Keratinocyte (primary cell): ENCODE measurements around the gene UGT1A10. TPM values are rescaled to one million over a fixed set of nuclear protein-coding genes. Genes with fewer than 3 reads are reported as not detected.
"Not testable (repeated sequence)": the region's sequence is repeated elsewhere in the genome, so short reads cannot be mapped to it uniquely, and the experiment has no call there.

Experiments used
- DNase-seq: peaks from one replicate; pipeline ENCODE4 v3.0.0-alpha.2; 2011; ENCODE audit warnings: low read depth, missing footprints, low spot score
- FAIRE-seq: peaks from 2 replicates; lab custom pipeline; 2011; peaks lifted over from hg19 to GRCh38; lab: Jason Lieb, UNC
- H2AFZ ChIP-seq: 2 replicates; pipeline ENCODE4 v1.6.0; 2012; ENCODE audit warnings: low read length, control low read depth, inconsistent platforms; ENCODE audit not compliant: control insufficient read depth
- H3K27ac ChIP-seq: 2 replicates; pipeline ENCODE4 v1.5.1; 2011; ENCODE audit warnings: low read length; ENCODE audit not compliant: control insufficient read depth, insufficient read depth
- H3K27me3 ChIP-seq: 3 replicates; pipeline ENCODE4 v1.6.0; 2011; ENCODE audit warnings: low read length; ENCODE audit not compliant: control insufficient read depth, insufficient read depth; ENCODE audit errors: extremely low read depth
- H3K36me3 ChIP-seq, 2 experiments: 2 replicates in 1 of 2; 3 replicates in 1 of 2; pipeline ENCODE4 v1.5.1; 2011; ENCODE audit warnings: low read length in 2 of 2, mild to moderate bottlenecking in 1 of 2; ENCODE audit not compliant: control insufficient read depth in 2 of 2, insufficient read depth in 2 of 2; ENCODE audit errors: extremely low read depth in 1 of 2
- H3K4me1 ChIP-seq: 3 replicates; pipeline ENCODE4 v1.5.1; 2011; ENCODE audit warnings: low read length; ENCODE audit not compliant: control insufficient read depth, insufficient read depth; ENCODE audit errors: extremely low read depth
- H3K4me2 ChIP-seq: 3 replicates; pipeline ENCODE4 v1.6.0; 2011; ENCODE audit warnings: low read depth, low read length; ENCODE audit not compliant: control insufficient read depth, insufficient read depth; ENCODE audit errors: extremely low read depth
- H3K4me3 ChIP-seq, 3 experiments: fragments of 200-600 bp in 1 of 3; sonication (generic) in 1 of 3; 2 replicates in 2 of 3; 3 replicates in 1 of 3; pipeline ENCODE4 v1.5.1; 2011 to 2016; ENCODE audit warnings: low read length in 3 of 3, mild to moderate bottlenecking in 3 of 3, control low read depth in 2 of 3, inconsistent platforms in 1 of 3, low read depth in 1 of 3, mixed read lengths in 1 of 3, mixed run types in 1 of 3, moderate library complexity in 1 of 3; ENCODE audit not compliant: control insufficient read depth in 2 of 3, insufficient read depth in 2 of 3; ENCODE audit errors: extremely low read depth in 1 of 3
- H3K79me2 ChIP-seq: 2 replicates; pipeline ENCODE4 v1.6.0; 2012; ENCODE audit warnings: low read length; ENCODE audit not compliant: control insufficient read depth, insufficient read depth
- H3K9ac ChIP-seq: 3 replicates; pipeline ENCODE4 v1.6.0; 2011; ENCODE audit warnings: low read length; ENCODE audit not compliant: control insufficient read depth, insufficient read depth; ENCODE audit errors: extremely low read depth
- H3K9me1 ChIP-seq: 3 replicates; pipeline ENCODE4 v1.6.0; 2011; ENCODE audit warnings: low read length; ENCODE audit not compliant: control insufficient read depth, insufficient read depth; ENCODE audit errors: extremely low read depth
- H3K9me3 ChIP-seq: 2 replicates; pipeline ENCODE4 v1.5.1; 2012; ENCODE audit warnings: low read depth, low read length; ENCODE audit not compliant: control insufficient read depth
- H4K20me1 ChIP-seq: 3 replicates; pipeline ENCODE4 v1.6.0; 2011; ENCODE audit warnings: low read length; ENCODE audit not compliant: control insufficient read depth, insufficient read depth; ENCODE audit errors: extremely low read depth
- CTCF ChIP-seq, 3 experiments: IDR thresholded peaks in 1 of 3; conservative IDR thresholded peaks in 1 of 3; optimal IDR thresholded peaks in 1 of 3; 2 replicates in 2 of 3; 3 replicates in 1 of 3; pipeline versions ENCODE3 to v1.5.1; 2011; ENCODE audit warnings: low read length in 3 of 3, mild to moderate bottlenecking in 3 of 3, moderate library complexity in 2 of 3, control low read depth in 1 of 3, inconsistent platforms in 1 of 3; ENCODE audit not compliant: insufficient read depth in 2 of 3; ENCODE audit errors: extremely low read depth in 1 of 3
- EZH2 ChIP-seq: IDR thresholded peaks from one replicate; pipeline ENCODE4 v1.6.1; 2012; ENCODE audit warnings: inconsistent platforms, mild to moderate bottlenecking, low read length, moderate library complexity
- dilution Hi-C: fragments of 300-500 bp; cut with MboI; formaldehyde crosslinking; loops from one replicate; pipeline ENCODE4 v1.7.0; 2020; ENCODE audit warnings: low sequenced_read_pairs; ENCODE audit not compliant: extremely low pct_ligation_motif_present
- polyA plus RNA-seq, 5 experiments: library from polyadenylated mRNA; depleted of rRNA in 3 of 5; stranded (reverse) in 3 of 5; stranded (forward) in 1 of 5; unstranded in 1 of 5; fragments of >200 nt; gene quantifications; 1 replicate in 1 of 5; 2 replicates in 3 of 5; 3 replicates in 1 of 5; pipeline versions ENCODE4 v1.2.1 to v1.2.3, GENCODE V29; 2011 to 2012; ENCODE audit warnings: missing spikeins in 2 of 5, low read depth in 1 of 5, low replicate concordance in 1 of 5

UGT1A10 gene
- polyA plus RNA-seq, 1 donor (not counting 4 experiments of a cell fraction or from before 2014, with no cell fraction given) = 2.0 TPM

DNA sequence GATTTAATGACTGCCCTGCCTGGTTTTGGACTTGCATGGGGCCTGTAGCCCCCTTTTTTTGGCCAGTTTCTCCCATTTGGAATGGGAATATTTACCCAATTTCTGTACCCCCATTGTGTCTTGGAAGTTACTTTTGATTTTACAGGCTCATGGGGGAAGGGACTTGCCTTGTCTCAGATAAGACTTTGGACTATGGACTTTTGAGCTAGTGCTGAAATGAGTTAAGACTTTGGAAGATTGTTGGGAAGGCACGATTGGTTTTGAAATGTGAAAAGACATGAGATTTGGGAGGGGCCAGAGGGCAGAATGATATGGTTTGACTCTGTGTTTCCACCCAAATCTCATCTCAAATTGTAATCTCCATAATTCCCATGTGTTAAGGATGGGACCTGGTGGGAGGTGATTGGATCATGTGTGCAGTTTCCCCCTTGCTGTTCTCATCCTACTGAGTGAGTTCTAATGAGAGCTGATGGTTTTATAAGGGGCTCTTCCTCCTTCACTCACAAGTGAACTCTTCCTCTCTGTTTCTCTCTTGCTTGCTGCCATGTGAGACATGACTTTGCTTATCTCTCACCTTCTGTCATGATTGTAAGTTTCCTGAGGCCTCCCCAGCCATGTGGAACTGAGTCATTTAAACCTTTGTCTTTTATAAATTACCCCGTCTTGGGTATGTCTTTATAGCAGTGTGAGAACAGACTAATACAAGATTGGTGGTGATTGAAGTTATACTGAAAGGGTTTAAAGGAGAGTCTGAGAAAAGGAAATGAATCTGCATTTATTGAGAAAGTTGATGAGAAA lies 115.2 kb downstream of the UGT1A10 start:
- DNase-seq, H3K4me3 ChIP-seq, H3K27ac ChIP-seq, dilution Hi-C loops, H3K27me3 ChIP-seq, H3K9me3 ChIP-seq, H3K4me2 ChIP-seq, FAIRE-seq, H3K9me1 ChIP-seq, H3K9ac ChIP-seq, H2AFZ ChIP-seq, H3K4me1 ChIP-seq, H3K79me2 ChIP-seq, H4K20me1 ChIP-seq: not testable (repeated sequence)
- peaks cover 4 to 11% of the 10 kb centered on the region in 2 experiments for H3K36me3 ChIP-seq

- no peaks in the 10 kb centered on the region for H3K9me3 ChIP-seq
- H3K4me1 ChIP-seq = peaks cover under 1% of the 10 kb centered on the region
- no peaks in the 10 kb centered on the region for H3K27me3 ChIP-seq
- H4K20me1 ChIP-seq = peaks cover 2% of the 10 kb centered on the region
- DNase-seq (no peak), FAIRE-seq (no peak)
- no peak for TF ChIP-seq CTCF (optimal IDR thresholded peaks at IDR 0.05 in 1 of 3, IDR thresholded peaks at IDR 0.05 in 1 of 3, conservative IDR thresholded peaks at IDR 0.05 in 1 of 3; ENCODE audit: extremely low read depth in 1 of 3, insufficient read depth in 2 of 3, low read length in 3 of 3)
- TF ChIP-seq EZH2 = no peak
- peaks cover 2 to 11% of the 10 kb centered on the region in 2 experiments for H3K36me3 ChIP-seq
- no peaks in the 10 kb centered on the region for H3K9me1 ChIP-seq
- H3K9ac ChIP-seq = no peak overlapping the region
- no peak overlapping the region for H2AFZ ChIP-seq
- H3K27ac ChIP-seq = no peak overlapping the region
- H3K4me2 ChIP-seq = no peak overlapping the region
- H3K4me3 ChIP-seq = no peak overlapping the region
- dilution Hi-C loops = no loop called here
- peaks cover 2% of the 10 kb centered on the region for H3K79me2 ChIP-seq
These were observed 118.8 kb downstream of the UGT1A10 start for GRCh38 chr2:233754872-233755611.
